OCI-LY7 (cell line): Measurements from ENCODE around the gene KCNIP3.
"Not testable (repeated sequence)": the region's sequence is repeated elsewhere in the genome, so short reads cannot be mapped to it uniquely, and the experiment has no call there.

ENCODE experiments used
- EZH2phosphoT487 ChIP-seq: fragments of 200-600 bp; sonication (generic); IDR thresholded peaks from 2 replicates; pipeline ENCODE4 v1.6.1; 2018; ENCODE audit warnings: low read depth, borderline replicate concordance, mild to moderate bottlenecking, mixed run types, antibody characterized with exemption, low read length, moderate library complexity, mixed read lengths
- TF ChIP-seq, protein P1 (sequence below): fragments of 200-600 bp; sonication (generic); conservative IDR thresholded peaks from 2 replicates; pipeline ENCODE4 v1.5.1; 2014; ENCODE audit warnings: mild to moderate bottlenecking, antibody characterized with exemption, low read length, moderate library complexity, mixed read lengths

DNA sequence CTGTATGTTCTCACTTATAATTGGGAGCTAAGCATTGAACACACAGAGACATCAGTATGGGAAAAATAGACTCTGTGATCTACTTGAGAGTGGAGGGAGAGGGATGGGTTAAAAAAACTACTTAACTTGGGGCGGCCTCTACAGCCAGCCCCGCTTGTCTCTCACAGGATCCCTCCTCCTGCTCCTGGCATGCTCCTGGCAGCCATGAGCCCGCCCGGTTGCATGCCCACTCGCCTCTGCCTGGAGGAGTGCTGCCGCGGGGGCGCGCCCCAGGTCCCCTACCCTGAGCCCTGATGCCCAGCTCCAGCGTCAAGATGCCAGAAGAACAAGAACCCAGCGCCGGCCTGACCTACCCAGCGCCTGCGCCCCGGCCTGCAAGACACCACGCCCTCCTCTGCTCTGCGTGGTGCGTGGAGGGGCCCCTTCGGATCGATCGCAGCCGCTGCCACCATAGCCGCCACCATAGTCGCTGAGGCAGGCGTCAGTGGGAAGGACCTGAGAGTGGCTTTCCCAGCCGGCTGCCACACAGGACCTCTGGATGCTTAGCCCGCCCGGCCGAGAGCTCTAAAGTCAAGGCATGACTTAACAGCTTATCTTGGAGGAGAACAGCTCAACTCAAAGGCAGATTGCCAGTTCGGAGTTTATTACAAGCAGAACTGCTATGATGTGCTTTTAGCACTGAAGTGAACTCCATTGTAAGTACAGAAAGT lies 138.2 kb downstream of the KCNIP3 start:
- TF ChIP-seq EZH2phosphoT487, result not testable (repeated sequence)
- TF ChIP-seq, protein P1, sequence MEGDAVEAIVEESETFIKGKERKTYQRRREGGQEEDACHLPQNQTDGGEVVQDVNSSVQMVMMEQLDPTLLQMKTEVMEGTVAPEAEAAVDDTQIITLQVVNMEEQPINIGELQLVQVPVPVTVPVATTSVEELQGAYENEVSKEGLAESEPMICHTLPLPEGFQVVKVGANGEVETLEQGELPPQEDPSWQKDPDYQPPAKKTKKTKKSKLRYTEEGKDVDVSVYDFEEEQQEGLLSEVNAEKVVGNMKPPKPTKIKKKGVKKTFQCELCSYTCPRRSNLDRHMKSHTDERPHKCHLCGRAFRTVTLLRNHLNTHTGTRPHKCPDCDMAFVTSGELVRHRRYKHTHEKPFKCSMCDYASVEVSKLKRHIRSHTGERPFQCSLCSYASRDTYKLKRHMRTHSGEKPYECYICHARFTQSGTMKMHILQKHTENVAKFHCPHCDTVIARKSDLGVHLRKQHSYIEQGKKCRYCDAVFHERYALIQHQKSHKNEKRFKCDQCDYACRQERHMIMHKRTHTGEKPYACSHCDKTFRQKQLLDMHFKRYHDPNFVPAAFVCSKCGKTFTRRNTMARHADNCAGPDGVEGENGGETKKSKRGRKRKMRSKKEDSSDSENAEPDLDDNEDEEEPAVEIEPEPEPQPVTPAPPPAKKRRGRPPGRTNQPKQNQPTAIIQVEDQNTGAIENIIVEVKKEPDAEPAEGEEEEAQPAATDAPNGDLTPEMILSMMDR, result not testable (repeated sequence)
